ENCODE data around the gene CSNK1A1.

The CSNK1A1 gene

GRCh38 chr5:149453618-149454415, 97.4 kb downstream of the CSNK1A1 start:
- no peak overlapping the region for H3K4ac ChIP-seq (ENCODE audit: low read length)
- no peak overlapping the region for H3K27ac ChIP-seq (replicated peaks; ENCODE audit: low read length)
- H2AK5ac ChIP-seq (ENCODE audit: low read depth, low read length): peak overlapping the region; percentile 96
- H4K91ac ChIP-seq (ENCODE audit: low read depth, low read length, poor library complexity): no peak overlapping the region
- peak overlapping the region; percentile 85 for H3K18ac ChIP-seq (ENCODE audit: low read length)
- no peaks in the 10 kb centered on the region for H3K27me3 ChIP-seq (ENCODE audit: control insufficient read depth in 3 of 3, insufficient read depth in 3 of 3, low read depth in 1 of 3, low read length in 3 of 3)
- WGBS, 2 donors (ENCODE audit: extremely low coverage in 2 of 2, insufficient read length in 2 of 2, insufficient replicate concordance in 1 of 2): no CpG with 5 or more reads among the region's 10 CpGs
- H4K8ac ChIP-seq (ENCODE audit: low read depth, low read length): no peak overlapping the region
- H2BK12ac ChIP-seq (ENCODE audit: low read length): peak overlapping the region; percentile 24
- H2BK120ac ChIP-seq (ENCODE audit: low read depth, low read length): no peak overlapping the region
- no peak overlapping the region for H3K4me2 ChIP-seq (ENCODE audit: insufficient read depth, low read length, poor library complexity, severe bottlenecking)
- H3K36me3 ChIP-seq (replicated peaks in 1 of 2; ENCODE audit: control insufficient read depth in 2 of 2, insufficient read depth in 2 of 2, low read length in 2 of 2): no peaks in the 10 kb centered on the region
- DNase-seq (ENCODE audit: low spot score): no peak
- no peak overlapping the region for H3K4me3 ChIP-seq (ENCODE audit: low read length in 2 of 2)
- peak overlapping the region; percentile 4 for H3K14ac ChIP-seq (ENCODE audit: low read length)
- H3K23ac ChIP-seq (ENCODE audit: low read depth, low read length, poor library complexity): no peak overlapping the region
- H3K79me1 ChIP-seq (ENCODE audit: low read depth, low read length): no peaks in the 10 kb centered on the region
- H3K4me1 ChIP-seq (ENCODE audit: control insufficient read depth in 2 of 2, insufficient read depth in 1 of 2, low read depth in 1 of 2, low read length in 2 of 2): peaks cover 8 to 17% of the 10 kb centered on the region in 2 donors
- H2AFZ ChIP-seq (ENCODE audit: low read length): peak overlapping the region; percentile 80
- no peak overlapping the region for H3K9ac ChIP-seq (ENCODE audit: low read depth, low read length, poor library complexity)
- no peaks in the 10 kb centered on the region for H3K9me3 ChIP-seq (replicated peaks in 1 of 2; ENCODE audit: control insufficient read depth in 2 of 2, insufficient read depth in 1 of 2, low read depth in 1 of 2, low read length in 2 of 2)
- no peak overlapping the region for H2BK5ac ChIP-seq (ENCODE audit: low read length)
- peak overlapping the region; percentile 35 for H2BK15ac ChIP-seq (ENCODE audit: low read length)

- Histone ChIP-seq H3K4me2 (ENCODE audit: insufficient read depth, low read length, poor library complexity, severe bottlenecking) (no peak overlapping the region), H3K27me3 (ENCODE audit: control insufficient read depth in 3 of 3, insufficient read depth in 3 of 3, low read depth in 1 of 3, low read length in 3 of 3) (no peaks in the 10 kb centered on the region), H3K36me3 (replicated peaks in 1 of 2; ENCODE audit: control insufficient read depth in 2 of 2, insufficient read depth in 2 of 2, low read length in 2 of 2) (no peaks in the 10 kb centered on the region), H3K79me1 (ENCODE audit: low read depth, low read length) (no peaks in the 10 kb centered on the region), H3K9me3 (replicated peaks in 1 of 2; ENCODE audit: control insufficient read depth in 2 of 2, insufficient read depth in 1 of 2, low read depth in 1 of 2, low read length in 2 of 2) (no peaks in the 10 kb centered on the region), H2BK120ac (ENCODE audit: low read depth, low read length) (no peak overlapping the region), H2BK12ac (ENCODE audit: low read length) (peak overlapping the region; percentile 24), H2BK5ac (ENCODE audit: low read length) (no peak overlapping the region), H3K23ac (ENCODE audit: low read depth, low read length, poor library complexity) (no peak overlapping the region), H3K4me3 (ENCODE audit: low read length in 2 of 2) (no peak overlapping the region), H3K4ac (ENCODE audit: low read length) (no peak overlapping the region), H3K14ac (ENCODE audit: low read length) (no peak overlapping the region), H3K9ac (ENCODE audit: low read depth, low read length, poor library complexity) (no peak overlapping the region), H3K4me1 (ENCODE audit: control insufficient read depth in 2 of 2, insufficient read depth in 1 of 2, low read depth in 1 of 2, low read length in 2 of 2) (peaks cover 8 to 17% of the 10 kb centered on the region in 2 donors), H4K91ac (ENCODE audit: low read depth, low read length, poor library complexity) (no peak overlapping the region), H2BK15ac (ENCODE audit: low read length) (peak overlapping the region; percentile 1), H2AK5ac (ENCODE audit: low read depth, low read length) (peak overlapping the region; percentile 33), H4K8ac (ENCODE audit: low read depth, low read length) (no peak overlapping the region), H2AFZ (ENCODE audit: low read length) (peak overlapping the region; percentile 91), H3K27ac (replicated peaks; ENCODE audit: low read length) (no peak overlapping the region), H3K18ac (ENCODE audit: low read length) (peak overlapping the region; percentile 85)
- WGBS, 2 donors (ENCODE audit: extremely low coverage in 2 of 2, insufficient read length in 2 of 2, insufficient replicate concordance in 1 of 2): no CpG with 5 or more reads among the region's 16 CpGs
- DNase-seq (ENCODE audit: low spot score): no peak
Observed at GRCh38 chr5:149452665-149453617, 98.3 kb downstream of the CSNK1A1 start.

GRCh38 chr5:149452007-149452664, 99.1 kb downstream of the CSNK1A1 start:
- H2BK12ac ChIP-seq (ENCODE audit: low read length): peak overlapping the region; percentile 0
- no peak overlapping the region for H4K8ac ChIP-seq (ENCODE audit: low read depth, low read length)
- H3K4me1 ChIP-seq (ENCODE audit: control insufficient read depth in 2 of 2, insufficient read depth in 1 of 2, low read depth in 1 of 2, low read length in 2 of 2): peaks cover 8 to 17% of the 10 kb centered on the region in 2 donors
- no peak overlapping the region for H2BK15ac ChIP-seq (ENCODE audit: low read length)
- no peaks in the 10 kb centered on the region for H3K36me3 ChIP-seq (replicated peaks in 1 of 2; ENCODE audit: control insufficient read depth in 2 of 2, insufficient read depth in 2 of 2, low read length in 2 of 2)
- H3K4ac ChIP-seq (ENCODE audit: low read length): no peak overlapping the region
- H3K4me3 ChIP-seq (ENCODE audit: low read length in 2 of 2): peak overlapping the region in 1 of 2 donors; percentile 10
- H4K91ac ChIP-seq (ENCODE audit: low read depth, low read length, poor library complexity): no peak overlapping the region
- H2BK120ac ChIP-seq (ENCODE audit: low read depth, low read length): peak overlapping the region; percentile 21
- H3K27ac ChIP-seq (replicated peaks; ENCODE audit: low read length): peak overlapping the region; percentile 60
- H3K9ac ChIP-seq (ENCODE audit: low read depth, low read length, poor library complexity): no peak overlapping the region
- H2AFZ ChIP-seq (ENCODE audit: low read length): peak overlapping the region; percentile 91
- H3K4me2 ChIP-seq (ENCODE audit: insufficient read depth, low read length, poor library complexity, severe bottlenecking): no peak overlapping the region
- peak overlapping the region; percentile 17 for H3K23ac ChIP-seq (ENCODE audit: low read depth, low read length, poor library complexity)
- WGBS, 2 donors (ENCODE audit: extremely low coverage in 2 of 2, insufficient read length in 2 of 2, insufficient replicate concordance in 1 of 2): no CpG with 5 or more reads among the region's 11 CpGs
- DNase-seq (ENCODE audit: low spot score): no peak
- no peaks in the 10 kb centered on the region for H3K9me3 ChIP-seq (replicated peaks in 1 of 2; ENCODE audit: control insufficient read depth in 2 of 2, insufficient read depth in 1 of 2, low read depth in 1 of 2, low read length in 2 of 2)
- no peaks in the 10 kb centered on the region for H3K27me3 ChIP-seq (ENCODE audit: control insufficient read depth in 3 of 3, insufficient read depth in 3 of 3, low read depth in 1 of 3, low read length in 3 of 3)
- peak overlapping the region; percentile 69 for H3K18ac ChIP-seq (ENCODE audit: low read length)
- no peak overlapping the region for H2BK5ac ChIP-seq (ENCODE audit: low read length)
- H3K79me1 ChIP-seq (ENCODE audit: low read depth, low read length): no peaks in the 10 kb centered on the region
- no peak overlapping the region for H2AK5ac ChIP-seq (ENCODE audit: low read depth, low read length)
- no peak overlapping the region for H3K14ac ChIP-seq (ENCODE audit: low read length)

All from neuronal stem cell (in vitro differentiated cells).